Neural cell (in vitro differentiated cells): ENCODE measurements around the gene TMBIM1. TPM values are rescaled to one million over a fixed set of nuclear protein-coding genes. Genes with fewer than 3 reads are reported as not detected.
A peak's percentile ranks its signal among the peaks of the same experiment; 100 is the strongest.

Experiments used
- H2AFZ ChIP-seq: fragments of 200-600, 300-800 bp; sonication (generic), shearing (Covaris generic); 2 replicates; pipeline ENCODE4 v1.6.0; 2014; ENCODE audit warnings: low read depth, mild to moderate bottlenecking, antibody characterized with exemption, low read length, moderate library complexity
- H3F3A ChIP-seq: fragments of 200-600 bp; shearing (Covaris generic); 2 replicates; pipeline ENCODE4 v1.6.1; 2016; ENCODE audit warnings: mild to moderate bottlenecking, moderate library complexity, mixed read lengths, antibody characterized with exemption, low read length; ENCODE audit not compliant: insufficient read depth, poor library complexity, severe bottlenecking
- H3K27ac ChIP-seq: fragments of 200-600, 300-800 bp; sonication (generic), shearing (Covaris generic); 2 replicates; pipeline ENCODE4 v1.5.1; 2014; ENCODE audit warnings: mild to moderate bottlenecking, low read length, moderate library complexity
- H3K27me3 ChIP-seq: fragments of 300-800, 200-600 bp; sonication (generic), shearing (Covaris generic); 2 replicates; pipeline ENCODE4 v1.6.0; 2014; ENCODE audit warnings: mild to moderate bottlenecking, low read depth, low read length, moderate library complexity; ENCODE audit not compliant: insufficient read depth
- H3K36me3 ChIP-seq: fragments of 300-800, 200-600 bp; sonication (generic), shearing (Covaris generic); 2 replicates; pipeline ENCODE4 v1.5.1; 2014; ENCODE audit warnings: mild to moderate bottlenecking, antibody characterized with exemption, low read length, moderate library complexity; ENCODE audit not compliant: insufficient read depth
- H3K4me2 ChIP-seq: fragments of 300-800, 200-600 bp; sonication (generic), shearing (Covaris generic); 2 replicates; pipeline ENCODE4 v1.6.0; 2014; ENCODE audit warnings: mild to moderate bottlenecking, low read length
- H3K4me3 ChIP-seq: fragments of 300-800, 200-600 bp; sonication (generic), shearing (Covaris generic); 2 replicates; pipeline ENCODE4 v1.5.1; 2014; ENCODE audit warnings: mild to moderate bottlenecking, low read length, moderate library complexity
- H3K79me2 ChIP-seq: fragments of 200-600 bp; shearing (Covaris generic); replicated peaks from 2 replicates; pipeline ENCODE4 v1.6.0; 2014; ENCODE audit warnings: mild to moderate bottlenecking, low read length, moderate library complexity; ENCODE audit not compliant: insufficient read depth
- H3K9ac ChIP-seq: fragments of 300-800, 200-600 bp; sonication (generic), shearing (Covaris generic); 2 replicates; pipeline ENCODE4 v1.6.1; 2016; ENCODE audit warnings: mild to moderate bottlenecking, low read length, mixed read lengths
- H3K9me2 ChIP-seq: fragments of 200-600 bp; shearing (Covaris generic); 2 replicates; pipeline ENCODE4 v1.6.1; 2016; ENCODE audit warnings: mild to moderate bottlenecking, low read length, mixed read lengths; ENCODE audit not compliant: insufficient read depth
- H3K9me3 ChIP-seq: fragments of 200-600, 300-800 bp; sonication (generic), shearing (Covaris generic); 2 replicates; pipeline ENCODE4 v1.6.1; 2016; ENCODE audit warnings: mild to moderate bottlenecking, mixed run types, low read length, moderate library complexity, mixed read lengths
- H4K20me1 ChIP-seq: fragments of 200-600 bp; shearing (Covaris generic); 2 replicates; pipeline ENCODE4 v1.6.1; 2016; ENCODE audit warnings: mild to moderate bottlenecking, mixed run types; ENCODE audit not compliant: insufficient read depth
- CTCF ChIP-seq: fragments of 450-650 bp; IDR thresholded peaks from 2 replicates; pipeline ENCODE4 v1.5.1; 2014; ENCODE audit warnings: antibody characterized with exemption, mild to moderate bottlenecking, moderate library complexity; ENCODE audit not compliant: poor library complexity, severe bottlenecking
- EP300 ChIP-seq: fragments of 450-650 bp; conservative IDR thresholded peaks from 2 replicates; pipeline ENCODE4 v1.6.1; 2014; ENCODE audit warnings: antibody characterized with exemption, mild to moderate bottlenecking, moderate library complexity; ENCODE audit not compliant: poor library complexity, severe bottlenecking
- EZH2 ChIP-seq: fragments of 200-600, 300-800 bp; shearing (Covaris generic), sonication (generic); IDR thresholded peaks from 2 replicates; pipeline ENCODE4 v1.6.1; 2014; ENCODE audit warnings: antibody characterized with exemption, low read length, borderline replicate concordance, mild to moderate bottlenecking; ENCODE audit not compliant: insufficient read depth, poor library complexity, severe bottlenecking
- MXI1 ChIP-seq: fragments of 450-650 bp; conservative IDR thresholded peaks from 2 replicates; pipeline ENCODE4 v1.6.1; 2014; ENCODE audit warnings: antibody characterized with exemption, mild to moderate bottlenecking; ENCODE audit not compliant: poor library complexity, severe bottlenecking
- POLR2AphosphoS5 ChIP-seq: IDR thresholded peaks from 2 replicates; pipeline ENCODE4 v1.6.1; 2012
- RAD21 ChIP-seq: fragments of 450-650 bp; conservative IDR thresholded peaks from 2 replicates; pipeline ENCODE4 v1.6.1; 2014; ENCODE audit warnings: antibody characterized with exemption, mild to moderate bottlenecking, moderate library complexity
- REST ChIP-seq: IDR thresholded peaks from 2 replicates; pipeline ENCODE4 v1.6.1; 2012; ENCODE audit warnings: borderline replicate concordance
- SMC3 ChIP-seq: fragments of 450-650 bp; conservative IDR thresholded peaks from 2 replicates; pipeline ENCODE4 v1.6.1; 2014; ENCODE audit warnings: antibody characterized with exemption, mild to moderate bottlenecking, moderate library complexity; ENCODE audit not compliant: poor library complexity
- TAF1 ChIP-seq: IDR thresholded peaks from 2 replicates; pipeline ENCODE4 v1.6.1; 2012; ENCODE audit warnings: low read depth
- polyA plus RNA-seq: library from polyadenylated mRNA; depleted of rRNA; stranded (reverse); fragments of >200 nt; gene quantifications from 2 replicates; pipeline ENCODE4 v1.2.3, GENCODE V29; 2014

TMBIM1 gene
- polyA plus RNA-seq, 1 donor from 2014 or later: not detected

- H3K9me2 ChIP-seq: no peaks in the 10 kb centered on the region
- H3K79me2 ChIP-seq: no peaks in the 10 kb centered on the region
- H3F3A ChIP-seq: no peaks in the 10 kb centered on the region
- H3K9ac ChIP-seq: no peak overlapping the region
- no peaks in the 10 kb centered on the region for H3K9me3 ChIP-seq
- peak overlapping the region; percentile 47 for H3K27ac ChIP-seq
- H3K4me3 ChIP-seq: no peak overlapping the region
- H3K27me3 ChIP-seq: peaks cover 4% of the 10 kb centered on the region
- H3K4me2 ChIP-seq: no peak overlapping the region
- no peak overlapping the region for H2AFZ ChIP-seq
- TF ChIP-seq RAD21: no peak
- TF ChIP-seq EP300: no peak
- TF ChIP-seq TAF1: no peak
- no peak for TF ChIP-seq REST
- TF ChIP-seq EZH2: no peak
- TF ChIP-seq CTCF: no peak
- TF ChIP-seq MXI1: no peak
- no peak for TF ChIP-seq POLR2AphosphoS5
- no peak for TF ChIP-seq SMC3
- no peaks in the 10 kb centered on the region for H3K36me3 ChIP-seq
- no peaks in the 10 kb centered on the region for H4K20me1 ChIP-seq
Measured at GRCh38 chr2:218294430-218295022, 2.2 kb upstream of the TMBIM1 start.

GRCh38 chr2:218293715-218294429 is 1.6 kb upstream of the TMBIM1 start:
- Histone ChIP-seq H3K9me3 (no peaks in the 10 kb centered on the region), H3F3A (no peaks in the 10 kb centered on the region), H3K79me2 (no peaks in the 10 kb centered on the region), H3K9ac (no peak overlapping the region), H3K4me2 (no peak overlapping the region), H4K20me1 (no peaks in the 10 kb centered on the region), H2AFZ (no peak overlapping the region), H3K27me3 (peaks cover 4% of the 10 kb centered on the region), H3K4me3 (no peak overlapping the region), H3K27ac (no peak overlapping the region), H3K9me2 (no peaks in the 10 kb centered on the region), H3K36me3 (no peaks in the 10 kb centered on the region)
- no peak for TF ChIP-seq EZH2
- TF ChIP-seq RAD21: no peak
- no peak for TF ChIP-seq CTCF
- no peak for TF ChIP-seq POLR2AphosphoS5
- TF ChIP-seq REST: no peak
- TF ChIP-seq TAF1: no peak
- TF ChIP-seq EP300: no peak
